SU-DHL-6 (cell line): ENCODE results near the gene MYZAP.

Experiments used
- CTCF ChIP-seq: fragments of 200-600 bp; sonication (generic); IDR thresholded peaks from one replicate; pipeline ENCODE4 v1.5.1; 2017; ENCODE audit warnings: antibody characterized with exemption, mild to moderate bottlenecking, low read length, moderate library complexity; ENCODE audit not compliant: insufficient read depth, poor library complexity, severe bottlenecking
- EZH2phosphoT487 ChIP-seq: fragments of 200-600 bp; sonication (generic), shearing (Covaris generic); conservative IDR thresholded peaks from 2 replicates; pipeline ENCODE4 v1.6.1; 2018; ENCODE audit warnings: mild to moderate bottlenecking, antibody characterized with exemption, low read length, moderate library complexity, mixed read lengths

GRCh38 chr15:57708047-57708446, 116.3 kb downstream of the MYZAP start:
- TF ChIP-seq CTCF (no peak), EZH2phosphoT487 (no peak)
